GM12878 (cell line): ENCODE results near the gene PHC2. TPM values are rescaled to one million over a fixed set of nuclear protein-coding genes. Genes with fewer than 3 reads are reported as not detected.

Source experiments
- ATAC-seq: fragments of 200-7000 bp; cut with Tn5 transposase; 3 replicates; pipeline ENCODE4 v1.9.1; 2020; ENCODE audit warnings: mild to moderate bottlenecking, moderate library complexity
- BruUV-seq: library from RNA; stranded (reverse); fragments of 400-500 nt; replicated peaks from 2 replicates; lab custom pipeline; 2021; lab: Mats Ljungman, UMichigan
- CTCF ChIA-PET: fragments of 300-600 bp; sonication (Branson Sonifier 250); formaldehyde crosslinking; extraction: SDS; loops from one replicate; lab custom pipeline; 2021; ENCODE audit warnings: inconsistent platforms; lab: Yijun Ruan, JAX
- POLR2A ChIA-PET: fragments of 350-600 bp; formaldehyde crosslinking; extraction: SDS; loops from one replicate; lab custom pipeline; 2021; ENCODE audit warnings: inconsistent platforms; lab: Charles Lee
- RAD21 ChIA-PET: fragments of 300-600 bp; sonication (Branson Sonifier 250); formaldehyde crosslinking; loops from one replicate; lab custom pipeline; 2023; ENCODE audit warnings: antibody characterized with exemption; ENCODE audit not compliant: unreplicated experiment; lab: Charles Lee
- SMC1A ChIA-PET: fragments of 300-600 bp; sonication (Branson Sonifier 250); formaldehyde crosslinking; loops from one replicate; lab custom pipeline; 2023; ENCODE audit not compliant: unreplicated experiment, uncharacterized antibody; lab: Charles Lee
- DNase-seq: peaks from one replicate; pipeline ENCODE4 v3.0.0-alpha.2; 2011; ENCODE audit warnings: low read depth, low spot score
- FAIRE-seq: peaks from 3 replicates; lab custom pipeline; 2011; peaks lifted over from hg19 to GRCh38; lab: Jason Lieb, UNC
- H2AFZ ChIP-seq: 2 replicates; pipeline ENCODE4 v1.6.0; 2011; ENCODE audit warnings: low read depth, low read length, control low read depth; ENCODE audit not compliant: control insufficient read depth
- H3K27ac ChIP-seq: 2 replicates; pipeline ENCODE4 v1.5.1; 2011; ENCODE audit warnings: control low read depth; ENCODE audit not compliant: control insufficient read depth, insufficient read depth
- H3K27me3 ChIP-seq, 2 experiments: replicated peaks in 1 of 2; 2 replicates each; pipeline versions ENCODE4 v1.6.0 to v1.6.1; 2011; ENCODE audit warnings: low read length in 1 of 2; ENCODE audit not compliant: control insufficient read depth in 2 of 2, insufficient read depth in 2 of 2
- H3K36me3 ChIP-seq, 2 experiments: 2 replicates each; pipeline ENCODE4 v1.5.1; 2011; ENCODE audit warnings: low read length in 1 of 2; ENCODE audit not compliant: control insufficient read depth in 2 of 2, insufficient read depth in 2 of 2
- H3K4me1 ChIP-seq: 2 replicates; pipeline ENCODE4 v1.6.1; 2011; ENCODE audit warnings: mild to moderate bottlenecking, low read length, moderate library complexity, mixed read lengths; ENCODE audit not compliant: control insufficient read depth, insufficient read depth
- H3K4me2 ChIP-seq: 2 replicates; pipeline ENCODE4 v1.6.0; 2011; ENCODE audit warnings: control low read depth; ENCODE audit not compliant: control insufficient read depth, insufficient read depth
- H3K4me3 ChIP-seq: fragments of 200-600 bp; sonication (generic); 2 replicates; pipeline ENCODE4 v1.5.1; 2016
- H3K79me2 ChIP-seq: 2 replicates; pipeline ENCODE4 v1.6.0; 2011; ENCODE audit warnings: low read length; ENCODE audit not compliant: control insufficient read depth, insufficient read depth
- H3K9ac ChIP-seq: 2 replicates; pipeline ENCODE4 v1.8.0; 2011; ENCODE audit warnings: low read length, control low read depth, mixed read lengths; ENCODE audit not compliant: control insufficient read depth, insufficient read depth
- H3K9me3 ChIP-seq: replicated peaks from 3 replicates; pipeline ENCODE4 v1.5.1; 2011; ENCODE audit warnings: mild to moderate bottlenecking, low read length; ENCODE audit not compliant: control insufficient read depth, insufficient read depth
- H4K20me1 ChIP-seq: 2 replicates; pipeline ENCODE4 v1.6.0; 2011; ENCODE audit not compliant: control insufficient read depth, insufficient read depth
- BCL11A ChIP-seq: IDR thresholded peaks from 2 replicates; pipeline ENCODE4 v1.6.1; 2011; ENCODE audit warnings: low read depth, low read length
- KAT2A ChIP-seq: conservative IDR thresholded peaks from 2 replicates; pipeline ENCODE4 v1.6.1; 2011; ENCODE audit warnings: low read depth, low read length; ENCODE audit not compliant: control insufficient read depth
- NBN ChIP-seq: fragments of 450-650 bp; IDR thresholded peaks from 2 replicates; pipeline ENCODE4 v1.6.1; 2016
- SREBF2 ChIP-seq: IDR thresholded peaks from 2 replicates; pipeline ENCODE4 v1.6.1; 2012; ENCODE audit warnings: mild to moderate bottlenecking, low read length
- TCF3 ChIP-seq: IDR thresholded peaks from 2 replicates; pipeline ENCODE4 v1.6.1; 2012; ENCODE audit warnings: low read depth, mild to moderate bottlenecking, low read length, borderline replicate concordance; ENCODE audit not compliant: insufficient read depth
- ZNF592 ChIP-seq: fragments of 450-650 bp; IDR thresholded peaks from 2 replicates; pipeline ENCODE4 v1.6.1; 2017; ENCODE audit warnings: mild to moderate bottlenecking, moderate library complexity
- WGBS: methylation state at CpG from one replicate; pipeline ENCODE4 v1.1.6; 2016; ENCODE audit warnings: low lambda C conversion rate; ENCODE audit not compliant: insufficient replicate concordance, insufficient coverage; ENCODE audit errors: missing lambda C conversion rate; 5-methylcytosine and 5-hydroxymethylcytosine counted together
- in situ Hi-C: fragments of 300-500 bp; cut with MboI; formaldehyde crosslinking; loops from 9 replicates; pipeline ENCODE4 v1.14.3; 2018; ENCODE audit warnings: mixed read lengths
- intact Hi-C: fragments of 100-400 bp; cut with micrococcal nuclease; formaldehyde crosslinking; loops from one replicate; pipeline ENCODE4 v1.14.2; 2022; ENCODE audit not compliant: unreplicated experiment
- polyA plus RNA-seq, 11 experiments: library from polyadenylated mRNA; depleted of rRNA in 4 of 11; unstranded in 6 of 11; stranded (reverse) in 5 of 11; fragments of >200 nt; fragmentation: Nextera tagmentation in 4 of 11; fragmentation: Illumina TruSeq in 1 of 11; extraction: Ambion mirVana in 4 of 11; extraction: Trizol in 1 of 11; gene quantifications; 1 replicate in 1 of 11; 2 replicates in 10 of 11; pipeline versions ENCODE4 v1.2.1 to v1.2.3, GENCODE V29; 2011 to 2016; ENCODE audit warnings: inconsistent platforms in 2 of 11, missing spikeins in 2 of 11, low read depth in 1 of 11
- total RNA-seq, 4 experiments: library from RNA; depleted of rRNA in 3 of 4; stranded (reverse); fragments of >200 nt in 3 of 4; fragmentation: Illumina TruSeq in 1 of 4; extraction: Trizol in 1 of 4; gene quantifications; 2 replicates each; pipeline versions ENCODE4 v1.2.1 to v1.2.3, GENCODE V29; 2013 to 2021

PHC2 gene
- total and polyA plus RNA-seq, 10 of the 15 experiments (the other 5 are each of a cell fraction or from before 2014, with no cell fraction given) = 2.0 to 35.9 (median 16.4) TPM

DNA sequence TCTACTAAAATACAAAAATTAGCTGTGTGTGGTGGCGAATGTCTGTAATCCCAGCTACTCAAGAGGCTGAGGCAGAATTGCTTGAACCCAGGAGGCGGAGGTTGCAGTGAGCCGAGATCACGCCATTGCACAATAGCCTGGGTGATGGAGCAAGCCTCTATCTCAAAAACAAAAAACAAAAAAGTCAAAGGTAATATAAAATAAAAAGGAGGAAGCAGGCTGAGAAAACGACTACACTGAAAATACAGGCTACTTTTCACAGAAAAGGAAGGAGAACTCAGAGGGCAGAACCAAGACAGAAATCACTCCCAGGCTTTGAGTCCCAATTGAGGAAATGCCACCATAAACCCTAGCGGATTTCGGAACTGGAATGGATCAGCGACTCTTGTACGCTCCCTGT, 104.1 kb downstream of the PHC2 start:
- Histone ChIP-seq H2AFZ (no peak overlapping the region), H3K9ac (no peak overlapping the region), H3K79me2 (no peaks in the 10 kb centered on the region), H3K27ac (no peak overlapping the region), H3K9me3 (no peaks in the 10 kb centered on the region), H3K27me3 (no peaks in the 10 kb centered on the region), H4K20me1 (no peaks in the 10 kb centered on the region), H3K4me1 (no peaks in the 10 kb centered on the region), H3K4me2 (no peak overlapping the region), H3K36me3 (peaks cover 17 to 31% of the 10 kb centered on the region in 2 experiments; a peak in 3 of 4 replicates), H3K4me3 (no peak overlapping the region)
- RAD21 ChIA-PET = no interaction called here
- WGBS = 95% methylated on average over 9 of the region's 9 CpGs
- no peak for ATAC-seq
- in situ Hi-C loops (no loop called here), intact Hi-C loops (no loop called here)
- no peak for DNase-seq
- POLR2A ChIA-PET = no interaction called here
- no TSS peak for BruUV-seq
- CTCF ChIA-PET = interaction anchor here (1.3 kb wide), 1 partner anchor 11 kb away, joined by 3 read pairs; no protein-coding TSS in a partner anchor
- TF ChIP-seq TCF3 (no peak), ZNF592 (no peak), SREBF2 (no peak), NBN (no peak), KAT2A (no peak), BCL11A (no peak)
- SMC1A ChIA-PET = no interaction called here
- no peak for FAIRE-seq
